ENCODE data around the gene SLC9A9.

Gene SLC9A9

DNA sequence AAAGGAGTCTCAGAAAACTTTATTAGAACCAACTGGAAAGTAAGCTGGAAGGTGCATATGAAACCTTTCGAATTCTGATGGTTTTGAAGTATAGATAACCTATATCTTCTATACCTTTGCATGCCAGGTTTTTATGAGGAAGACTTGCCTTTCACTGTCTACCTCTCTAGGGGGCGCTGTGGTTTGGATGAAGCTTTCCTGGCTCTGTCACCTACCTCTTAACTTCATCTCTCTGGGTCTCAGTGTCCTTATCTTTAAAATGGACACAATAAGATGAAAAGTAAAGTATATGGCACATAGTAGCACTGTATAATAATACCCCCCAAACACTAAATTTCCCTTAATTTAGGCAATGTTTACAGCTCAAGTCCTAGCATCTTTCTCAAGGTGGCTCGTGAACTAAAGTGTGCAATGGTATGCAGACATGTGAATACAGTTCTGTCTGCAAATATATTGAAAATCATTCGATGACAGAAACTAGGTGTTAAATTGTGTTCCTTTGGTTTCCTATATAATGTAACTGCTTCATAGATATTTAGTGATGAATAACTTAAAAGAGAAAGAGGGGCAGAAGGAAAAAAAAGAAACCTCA is 414.4 kb downstream of the SLC9A9 start:
- peak; percentile 67 for DNase-seq

DNA sequence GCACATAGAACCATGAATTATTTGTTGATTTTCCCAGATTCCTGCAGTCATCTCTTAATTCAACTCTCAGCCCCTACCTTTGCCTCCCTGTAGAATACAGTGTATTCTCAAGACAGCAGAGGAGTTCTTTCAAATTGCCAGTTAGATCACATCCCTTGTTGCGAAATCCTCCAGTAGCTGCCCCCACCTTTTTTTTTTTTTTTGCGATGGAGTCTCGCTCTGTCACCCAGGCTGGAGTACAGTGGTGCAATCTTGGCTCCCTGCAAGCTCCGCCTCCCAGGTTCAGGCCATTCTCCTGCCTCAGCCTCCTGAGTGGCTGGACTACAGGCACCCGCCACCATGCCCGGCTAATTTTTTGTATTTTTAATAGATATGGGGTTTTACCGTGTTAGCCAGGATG is 417.0 kb downstream of the SLC9A9 start:
- DNase-seq: peak; percentile 50

DNA sequence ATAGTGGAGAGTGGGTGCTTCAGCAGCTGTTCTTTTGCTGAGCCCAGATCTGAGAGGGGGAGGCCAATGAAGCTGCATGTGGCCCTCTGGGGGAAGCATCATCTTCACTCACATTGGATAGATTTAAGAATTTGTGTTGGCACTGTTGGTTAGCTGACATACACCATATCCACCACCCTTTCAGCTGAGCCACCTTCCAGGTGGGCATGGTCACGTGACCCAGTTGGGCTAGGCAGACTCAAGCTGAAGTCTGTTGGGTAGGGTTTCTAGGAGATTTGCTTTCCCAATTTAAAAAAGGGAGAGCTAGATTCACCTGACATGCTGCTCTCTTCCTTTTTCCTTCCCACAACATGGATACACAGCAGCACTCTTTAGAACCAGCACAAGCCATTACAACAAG is 417.7 kb downstream of the SLC9A9 start:
- no peak for DNase-seq

DNA sequence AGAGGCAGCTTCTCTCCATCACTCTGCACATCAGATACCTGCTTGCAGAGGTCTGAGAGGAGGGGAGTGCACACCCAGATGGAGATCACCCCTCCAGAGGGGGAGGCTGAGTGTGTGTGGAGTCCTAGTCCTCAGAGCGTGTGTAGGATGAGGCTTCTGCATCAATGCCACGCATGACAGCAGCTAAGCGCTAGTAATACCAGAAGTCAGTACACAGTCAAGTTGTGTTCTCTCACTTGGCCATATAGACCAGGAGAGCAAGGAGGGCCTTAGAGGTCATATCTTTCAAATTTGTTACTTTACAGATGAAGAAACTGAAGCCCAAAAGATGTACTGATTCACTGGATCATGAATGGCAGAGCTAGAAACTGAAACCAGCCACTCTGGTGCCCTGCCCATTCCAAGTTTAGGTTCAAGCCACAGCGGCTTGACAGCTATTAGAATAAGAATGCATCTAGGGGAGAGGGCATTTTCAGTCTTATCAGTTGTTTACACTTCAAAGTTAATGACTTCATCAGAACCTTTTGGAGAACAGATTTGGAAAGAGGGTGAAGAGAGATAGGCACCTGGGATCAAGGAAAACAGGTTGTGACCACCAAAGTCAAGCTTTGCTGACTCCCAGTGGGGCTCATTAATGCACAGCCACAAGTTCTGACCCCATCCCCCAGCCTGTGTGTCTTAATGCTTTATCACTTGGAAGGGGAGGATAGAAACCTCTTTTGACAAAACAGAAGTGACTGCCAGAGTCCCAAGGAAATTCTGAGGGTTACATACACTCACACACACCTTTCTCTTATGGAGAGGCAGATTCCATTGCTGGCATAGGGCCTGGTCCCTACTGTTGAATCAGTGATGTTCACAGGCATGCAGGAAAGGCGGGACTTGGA is 418.4 kb downstream of the SLC9A9 start:
- DNase-seq: no peak

DNA sequence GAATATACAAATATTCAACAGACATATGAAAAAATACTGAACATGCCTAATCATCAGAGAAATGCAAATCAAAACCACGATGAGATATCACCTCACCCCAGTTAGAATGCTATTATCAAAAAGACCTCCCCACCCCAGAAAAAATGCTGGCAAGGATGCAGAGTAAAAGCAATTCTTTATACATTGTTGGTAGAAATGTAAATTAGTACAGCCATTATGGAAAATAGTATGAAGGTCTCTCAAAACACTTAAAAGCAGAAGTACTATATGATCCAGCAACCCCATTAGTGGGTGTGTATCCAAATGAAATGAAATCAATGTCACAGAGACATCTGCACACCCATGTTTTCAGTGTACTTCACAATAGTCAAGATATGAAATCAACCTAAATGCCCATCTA is 420.0 kb downstream of the SLC9A9 start:
- peak; percentile 26 for DNase-seq

DNA sequence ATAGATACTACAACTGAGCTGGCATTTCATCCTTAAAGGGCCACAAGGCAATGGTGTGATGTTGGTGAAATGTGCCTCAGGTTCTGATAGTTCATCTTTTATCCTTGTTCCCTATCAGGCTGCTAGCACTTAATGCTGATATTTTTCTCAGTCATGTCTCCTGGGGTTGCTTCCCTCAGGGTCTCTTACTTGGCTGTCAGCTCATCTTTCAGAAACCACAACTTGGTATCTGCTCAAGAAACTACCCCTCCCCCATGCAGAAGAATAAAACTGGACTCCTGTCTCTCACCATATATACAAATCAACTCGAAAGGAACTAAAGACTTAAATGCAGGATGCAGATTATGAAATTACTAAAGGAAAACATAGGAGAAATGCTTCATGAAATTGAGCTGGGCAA is 420.6 kb downstream of the SLC9A9 start:
- DNase-seq: peak; percentile 24

DNA sequence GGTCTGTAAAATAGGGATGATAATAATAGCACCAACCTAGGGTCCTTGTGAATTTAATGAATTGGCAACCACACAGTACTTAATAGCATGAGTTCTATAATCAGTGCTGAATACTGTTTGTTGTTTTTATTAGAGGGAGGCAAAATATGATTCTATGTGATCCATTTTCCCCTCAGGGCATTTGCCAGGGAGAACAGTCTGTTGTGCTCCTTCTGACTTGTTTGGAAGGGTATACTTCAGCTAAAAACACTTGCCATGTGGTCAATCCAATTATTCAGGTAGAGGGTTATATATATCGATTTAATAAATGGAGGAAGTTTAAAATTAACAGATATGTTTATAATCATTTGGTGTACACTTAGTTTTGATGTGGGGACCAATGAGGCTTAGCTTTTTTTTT is 423.4 kb downstream of the SLC9A9 start:
- no peak for DNase-seq

DNA sequence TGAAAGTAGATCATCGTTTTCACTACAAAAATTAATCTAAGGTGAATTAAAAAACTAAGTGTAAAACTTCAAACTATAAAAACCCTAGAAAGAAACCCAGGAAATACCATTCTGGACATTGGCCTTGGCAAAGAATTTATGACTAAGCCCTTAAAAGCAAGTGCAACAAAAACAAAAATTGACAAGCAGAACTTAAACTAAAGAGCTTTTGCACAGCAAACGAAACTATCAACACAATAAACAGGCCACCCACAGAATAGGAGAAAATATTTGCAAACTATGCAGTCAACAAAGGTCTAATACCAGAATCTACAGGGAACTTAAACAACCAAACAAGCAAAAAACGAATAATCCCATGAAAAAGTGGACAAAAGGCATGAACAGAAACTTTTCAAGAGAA is 426.7 kb downstream of the SLC9A9 start:
- DNase-seq: no peak

DNA sequence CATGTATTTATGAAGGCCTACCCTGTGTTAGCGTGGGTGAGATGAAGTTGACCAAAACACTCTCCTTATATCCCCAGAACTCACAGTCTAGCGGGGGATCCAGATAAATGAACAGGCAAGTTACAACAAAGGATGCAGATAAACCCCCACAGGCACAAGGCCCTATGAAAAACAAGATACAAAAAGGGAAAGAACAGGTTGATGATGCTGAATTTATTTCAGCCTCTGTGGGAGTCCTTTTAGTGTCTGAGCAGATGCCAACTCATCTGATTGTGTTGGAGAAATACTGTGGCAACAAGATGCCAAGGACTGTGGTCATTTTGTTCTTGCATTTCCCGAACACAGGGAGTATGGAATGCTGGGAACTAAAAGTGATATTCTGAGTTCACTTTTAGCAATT is 428.7 kb downstream of the SLC9A9 start:
- DNase-seq: no peak

DNA sequence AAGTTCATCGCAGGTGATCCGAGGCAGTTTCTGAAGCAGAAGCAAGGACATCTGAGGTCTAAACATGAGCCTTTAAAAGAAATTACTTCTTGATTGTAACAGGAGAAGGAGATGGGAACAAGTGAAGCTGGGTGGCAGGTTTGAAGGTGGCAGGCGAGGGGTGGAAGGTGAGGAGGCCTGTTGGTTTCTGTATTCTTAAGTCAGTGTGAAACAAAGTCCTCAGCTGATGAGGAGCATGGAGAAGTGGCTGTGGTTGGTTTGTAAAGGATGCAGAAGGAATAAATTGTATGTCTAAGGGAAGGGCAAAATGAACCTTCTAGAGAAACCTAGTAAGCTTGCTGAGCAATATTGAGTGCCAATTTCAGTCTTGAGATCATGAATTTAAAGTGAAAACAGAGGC is 429.9 kb downstream of the SLC9A9 start:
- DNase-seq: no peak

DNA sequence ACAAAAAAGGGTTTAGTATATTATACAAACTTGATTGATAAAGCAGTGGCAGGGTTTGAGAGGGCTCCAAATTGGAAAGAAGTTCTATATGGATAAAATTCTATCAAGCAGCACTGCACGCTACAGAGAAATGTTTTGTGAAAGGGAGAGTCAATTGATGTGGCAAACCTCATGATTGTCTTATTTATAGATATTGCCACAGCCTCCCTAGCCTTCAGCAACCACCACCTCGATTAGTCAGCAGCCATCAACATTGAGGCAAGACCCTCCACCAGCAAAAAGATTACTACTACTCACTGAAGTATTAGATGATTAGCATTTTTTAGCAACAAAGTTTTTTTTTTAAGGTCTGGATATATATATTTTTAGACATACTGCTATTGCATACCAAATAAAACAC is 432.0 kb downstream of the SLC9A9 start:
- no peak for DNase-seq

DNA sequence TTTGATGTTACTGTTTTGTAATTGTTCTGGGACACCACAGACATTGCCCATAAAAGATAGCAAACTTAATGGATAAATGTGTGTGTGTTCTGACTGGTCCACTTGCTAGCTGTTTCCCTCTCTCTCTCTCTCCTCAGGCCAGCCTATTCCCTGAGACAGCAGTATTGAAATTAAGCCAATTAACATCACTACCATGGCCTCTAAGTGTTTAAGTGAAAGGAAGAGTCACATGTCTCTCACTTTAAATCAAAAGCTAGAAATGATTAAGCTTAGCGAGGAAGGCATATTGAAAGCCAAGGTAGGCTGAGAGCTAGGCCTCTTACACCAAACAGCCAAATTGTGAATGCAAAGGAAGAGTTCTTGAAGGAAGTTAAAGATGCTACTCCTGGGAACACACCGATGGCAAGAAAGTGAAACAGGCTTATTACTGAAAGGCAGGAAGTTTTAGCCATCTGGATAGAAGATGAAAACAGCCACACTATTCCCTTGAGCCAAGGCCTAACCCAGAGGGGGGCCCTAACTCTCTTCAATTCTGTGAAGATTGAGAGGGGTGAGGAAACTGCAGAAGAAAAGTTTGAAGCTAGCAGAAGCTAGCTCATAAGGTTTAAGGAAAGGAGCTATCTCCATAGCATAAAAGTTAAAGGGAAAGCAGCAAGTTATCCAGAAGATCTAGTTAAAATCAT is 433.6 kb downstream of the SLC9A9 start:
- no peak for DNase-seq

DNA sequence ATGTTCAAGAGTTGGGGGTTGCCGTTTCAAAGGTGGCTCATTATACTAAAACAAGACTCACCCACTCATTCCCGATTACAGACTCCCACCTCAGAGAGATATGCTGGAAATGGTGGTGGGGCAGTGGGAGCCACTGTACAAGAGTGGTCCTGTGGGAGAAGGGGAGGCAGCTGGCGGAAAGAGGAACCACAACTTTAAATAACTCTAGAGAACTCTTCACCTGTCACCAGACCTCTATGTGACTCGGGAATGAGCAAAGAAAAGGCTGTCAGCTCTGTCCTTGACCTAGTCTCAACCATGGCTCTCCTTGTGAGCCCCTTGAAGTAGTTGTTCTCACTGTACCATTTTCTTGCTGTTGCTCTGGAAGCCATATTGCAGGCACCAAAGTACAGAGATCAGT is 434.9 kb downstream of the SLC9A9 start:
- DNase-seq: no peak

DNA sequence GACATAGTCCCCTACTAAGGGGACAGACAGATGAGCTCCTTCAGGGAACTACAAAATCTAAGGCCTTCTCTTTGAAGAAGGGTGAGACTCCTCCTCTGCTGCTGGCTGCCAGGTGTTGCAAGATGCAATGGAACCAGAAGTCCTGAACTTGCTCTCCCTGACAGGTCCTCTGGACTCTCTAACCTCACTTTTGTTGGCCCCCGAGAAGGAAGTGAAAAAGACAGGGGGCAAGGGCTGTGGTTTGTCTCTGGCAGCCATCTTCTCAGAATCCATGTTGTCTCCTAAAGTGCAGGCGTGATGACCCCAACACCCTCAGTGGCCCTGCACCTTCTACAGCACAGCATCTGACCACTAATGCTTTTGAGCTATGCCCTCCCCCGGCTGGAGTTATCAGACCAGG is 436.2 kb downstream of the SLC9A9 start:
- DNase-seq: no peak

DNA sequence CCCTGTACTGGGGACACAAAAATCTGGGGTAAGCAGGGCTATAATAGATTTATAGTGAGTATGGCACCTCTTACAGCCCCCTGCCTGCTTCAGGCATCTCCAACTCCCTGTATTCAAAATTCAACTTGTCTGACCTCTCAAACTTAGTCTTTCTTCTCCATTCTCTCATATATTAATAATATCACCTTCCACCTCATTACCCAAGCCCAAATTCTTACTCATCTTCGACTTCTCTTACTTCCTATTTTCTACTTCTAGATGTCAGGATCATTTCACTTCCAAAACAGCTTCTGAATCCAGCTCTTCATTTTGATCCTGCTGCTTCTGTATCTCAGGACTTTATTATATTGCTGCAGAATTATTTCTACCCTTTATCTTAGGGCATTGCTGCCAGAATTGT is 438.0 kb downstream of the SLC9A9 start:
- no peak for DNase-seq

DNA sequence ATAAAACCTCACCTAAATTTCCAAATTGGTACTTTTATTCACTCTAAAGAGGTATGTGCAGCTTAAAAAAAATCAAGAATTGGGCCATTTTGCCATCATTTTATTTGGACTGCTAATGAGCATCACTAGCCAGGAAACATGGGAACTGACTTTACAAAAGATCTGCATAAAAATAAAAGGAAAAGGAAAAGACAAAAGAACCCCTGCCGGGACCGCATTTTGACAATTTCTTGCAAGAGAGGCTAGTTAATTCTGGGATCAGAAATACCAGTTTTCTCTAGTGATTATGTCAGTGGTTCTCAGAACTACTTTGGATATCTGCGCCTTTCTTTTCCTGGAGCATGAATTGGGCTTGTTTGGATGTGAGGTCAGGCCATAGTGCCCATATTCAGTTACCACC is 439.5 kb downstream of the SLC9A9 start:
- no peak for DNase-seq

DNA sequence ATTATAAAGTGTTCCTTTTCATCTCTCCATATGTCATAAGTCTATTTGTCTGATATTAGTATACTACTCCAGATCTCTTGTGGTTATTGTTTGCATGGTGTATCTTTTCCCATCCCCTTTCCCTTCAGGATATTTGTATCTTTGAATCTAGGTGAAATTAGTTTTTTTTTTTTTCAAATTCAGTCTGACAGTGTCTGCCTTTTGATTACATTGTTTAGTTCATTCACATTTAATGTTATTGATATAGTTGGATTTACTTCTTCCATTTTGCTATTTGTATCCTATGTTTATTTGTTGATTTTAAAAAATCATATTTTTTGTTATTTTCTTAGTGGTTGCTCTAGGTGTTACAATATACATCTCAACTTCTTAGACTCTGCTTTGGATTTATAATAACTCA is 445.7 kb downstream of the SLC9A9 start:
- no peak for DNase-seq

DNA sequence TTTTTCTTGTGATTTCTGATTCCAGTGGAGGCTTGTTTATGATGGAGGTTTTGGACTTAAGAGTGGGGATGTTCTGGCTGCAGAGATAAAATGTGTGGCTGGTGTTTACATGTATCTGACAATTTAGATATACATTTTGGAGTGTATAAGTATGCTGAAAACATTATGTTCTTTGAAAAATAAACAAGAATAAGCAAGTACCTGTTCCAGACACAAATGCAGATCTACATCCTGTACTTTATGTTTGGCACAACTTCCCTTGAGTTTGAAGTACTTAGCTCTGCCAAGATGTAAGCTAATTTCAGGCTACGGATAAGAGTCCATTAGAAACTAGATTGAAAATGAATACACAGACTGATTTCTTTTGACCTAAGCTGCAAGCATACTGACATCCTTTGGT is 451.5 kb downstream of the SLC9A9 start:
- no peak for DNase-seq

DNA sequence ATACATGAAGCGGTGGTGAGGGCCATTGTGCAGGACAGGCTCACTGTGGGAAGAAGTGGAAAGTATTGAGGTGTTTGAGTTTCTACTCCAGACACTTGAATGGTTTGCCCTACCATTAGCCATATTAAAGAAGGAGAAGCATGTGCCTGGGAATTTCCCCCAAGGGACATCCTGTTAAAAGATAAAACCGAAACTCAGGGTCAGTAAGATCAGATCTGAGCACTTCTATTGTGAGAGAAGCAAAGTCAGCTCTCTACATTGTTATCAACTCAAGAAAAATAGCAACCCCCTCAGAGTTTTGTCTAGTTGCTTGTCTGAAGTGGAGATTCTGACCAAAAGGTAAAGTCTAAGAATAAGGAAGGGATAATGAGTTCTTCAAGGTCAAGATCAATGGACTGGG is 458.9 kb downstream of the SLC9A9 start:
- no peak for DNase-seq

DNA sequence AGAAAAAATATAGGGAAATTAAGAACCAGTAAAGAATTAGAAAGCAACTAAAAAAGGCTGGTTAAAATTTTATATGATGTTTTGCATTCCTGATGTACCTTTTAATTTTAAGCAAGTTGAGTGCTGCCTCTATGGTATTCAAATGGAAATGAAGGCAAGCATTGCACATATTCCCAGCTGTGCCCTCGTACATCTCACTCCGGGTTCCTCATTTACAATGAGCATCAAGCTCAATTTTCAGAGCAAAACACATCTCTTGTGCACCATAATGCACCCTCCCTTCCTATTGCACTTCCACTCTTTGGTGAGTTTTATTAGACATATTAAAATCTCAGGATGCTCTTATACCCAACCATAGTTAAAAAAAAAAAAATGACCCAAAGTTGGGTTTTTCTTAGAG is 460.8 kb downstream of the SLC9A9 start:
- DNase-seq: no peak

DNA sequence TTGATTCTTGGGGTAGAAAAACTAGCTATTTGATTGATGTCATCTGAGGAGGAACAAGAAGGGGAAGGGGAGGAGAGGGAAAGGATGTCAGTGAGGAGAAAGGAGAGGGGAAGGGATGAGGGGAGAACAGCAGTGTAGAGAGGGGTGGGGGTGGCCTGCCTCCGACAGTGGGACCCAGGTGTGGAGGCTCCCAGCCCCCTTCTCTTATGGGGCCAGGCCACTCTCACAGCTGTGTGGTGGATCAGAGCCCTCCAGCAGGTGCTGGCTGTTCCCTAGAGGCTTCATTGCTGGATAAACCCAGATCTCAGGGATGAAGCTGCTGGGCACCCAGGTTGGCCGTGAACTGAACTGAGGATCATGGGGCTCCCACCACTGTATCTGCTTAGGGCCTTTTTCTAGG is 464.2 kb downstream of the SLC9A9 start:
- no peak for DNase-seq

DNA sequence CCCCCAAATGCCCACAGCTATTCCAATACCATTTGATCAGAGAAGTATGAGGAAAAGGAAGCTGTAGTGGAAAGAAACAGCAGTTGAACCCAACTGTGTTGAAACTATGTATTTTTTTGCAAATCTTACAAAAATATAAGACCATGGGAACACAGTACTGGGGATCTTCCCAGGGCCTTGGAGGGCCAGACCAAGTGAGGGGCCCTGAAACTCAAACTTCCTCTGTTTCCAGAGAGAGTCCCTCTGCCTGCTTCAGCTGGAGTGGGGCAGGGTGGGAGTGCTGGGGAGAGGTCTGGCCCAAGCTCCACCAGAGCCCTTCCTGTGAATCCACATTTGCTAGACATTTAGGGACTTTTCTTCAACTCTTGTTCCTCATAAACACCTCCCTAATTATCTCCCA is 464.8 kb downstream of the SLC9A9 start:
- no peak for DNase-seq

DNA sequence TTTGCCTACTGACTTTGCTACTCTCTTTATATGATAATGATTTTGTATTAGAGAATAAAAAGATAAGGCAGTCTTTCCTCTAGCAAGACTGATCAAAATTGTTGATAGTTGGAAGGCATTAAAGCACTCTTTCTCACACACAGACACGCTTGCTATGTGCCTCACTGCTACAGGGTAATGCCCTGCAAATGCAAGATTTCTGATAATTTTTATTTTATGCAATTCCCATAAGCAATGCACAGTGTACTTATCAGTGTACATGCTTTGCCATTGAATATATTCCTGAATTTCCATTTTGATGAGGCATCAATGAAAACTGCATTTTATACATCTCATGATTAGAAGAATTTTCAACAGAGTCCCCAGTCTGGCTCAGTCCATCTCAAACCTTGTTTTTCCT is 465.5 kb downstream of the SLC9A9 start:
- no peak for DNase-seq

DNA sequence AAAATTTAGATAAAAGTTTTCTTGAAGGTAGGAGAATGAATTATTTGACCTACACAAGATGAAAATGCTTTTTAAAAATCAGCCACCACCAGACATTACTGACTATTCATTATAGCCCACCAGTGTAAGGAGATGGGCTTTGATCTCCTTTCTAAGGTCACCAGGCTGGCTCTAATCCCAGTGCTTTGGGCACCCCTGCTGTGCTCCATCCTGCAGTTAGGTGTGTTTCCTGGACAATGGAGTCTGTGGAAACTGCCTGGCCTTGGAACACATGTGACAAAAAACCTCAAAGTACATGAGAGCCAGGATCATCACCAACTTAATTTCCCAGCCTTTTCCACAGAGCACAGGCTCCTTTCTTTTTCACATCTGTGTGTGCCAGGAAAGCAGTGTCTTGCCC is 467.8 kb downstream of the SLC9A9 start:
- DNase-seq: no peak

Data from hematopoietic multipotent progenitor cell treated with erythropoietin and hydrocortisone succinate and interleukin-3 and kit ligand, for 6 days (in vitro differentiated cells).